ACC112 (cell line): Measurements from ENCODE around the gene CCDC88B.
A peak's percentile ranks its signal among the peaks of the same experiment; 100 is the strongest.
"Not testable (repeated sequence)": the region's sequence is repeated elsewhere in the genome, so short reads cannot be mapped to it uniquely, and the experiment has no call there.

Source experiments
- H2AFZ ChIP-seq: fragments of 200-600 bp; sonication (generic); one replicate; pipeline ENCODE4 v1.6.0; 2017; ENCODE audit warnings: antibody characterized with exemption, low read length; ENCODE audit not compliant: unreplicated experiment
- H3K27ac ChIP-seq: fragments of 200-600 bp; sonication (generic); 2 replicates; pipeline ENCODE4 v1.5.1; 2014; ENCODE audit warnings: low read depth, mild to moderate bottlenecking, antibody characterized with exemption, low read length, moderate library complexity
- H3K27me3 ChIP-seq: fragments of 200-600 bp; sonication (generic); 2 replicates; pipeline ENCODE4 v1.6.1; 2014; ENCODE audit warnings: mild to moderate bottlenecking, antibody characterized with exemption, low read length, moderate library complexity, mixed read lengths; ENCODE audit not compliant: insufficient read depth
- H3K36me3 ChIP-seq: fragments of 200-600 bp; sonication (generic); 2 replicates; pipeline ENCODE4 v1.6.1; 2016; ENCODE audit warnings: mild to moderate bottlenecking, antibody characterized with exemption, low read length, moderate library complexity, mixed read lengths; ENCODE audit not compliant: insufficient read depth
- H3K4me1 ChIP-seq: fragments of 200-600 bp; sonication (generic); one replicate; pipeline ENCODE4 v1.6.1; 2016; ENCODE audit warnings: low read length, mixed read lengths; ENCODE audit not compliant: insufficient read depth, unreplicated experiment, control insufficient read depth
- H3K4me3 ChIP-seq: fragments of 200-600 bp; sonication (generic); 2 replicates; pipeline ENCODE4 v1.5.1; 2014; ENCODE audit warnings: mild to moderate bottlenecking, low read depth, low read length
- H3K79me2 ChIP-seq: fragments of 200-600 bp; sonication (generic); one replicate; pipeline ENCODE4 v1.6.0; 2016; ENCODE audit warnings: low read length; ENCODE audit not compliant: control insufficient read depth, unreplicated experiment, insufficient read depth

Gene CCDC88B

GRCh38 chr11:64305691-64306562 is 34.1 kb upstream of the CCDC88B start:
- Histone ChIP-seq H3K4me1 (peaks cover 14% of the 10 kb centered on the region), H3K27ac (no peak overlapping the region), H3K79me2 (peaks cover 10% of the 10 kb centered on the region), H2AFZ (peak overlapping the region; percentile 48), H3K36me3 (no peaks in the 10 kb centered on the region), H3K27me3 (no peaks in the 10 kb centered on the region), H3K4me3 (peak overlapping the region; percentile 94)

- peaks cover 14% of the 10 kb centered on the region for H3K4me1 ChIP-seq
- H2AFZ ChIP-seq: peak overlapping the region; percentile 48
These were observed 33.5 kb upstream of the CCDC88B start for GRCh38 chr11:64306563-64306875.

GRCh38 chr11:64306876-64307622 is 33.0 kb upstream of the CCDC88B start:
- H2AFZ ChIP-seq: no peak overlapping the region
- no peaks in the 10 kb centered on the region for H3K27me3 ChIP-seq
- H3K36me3 ChIP-seq: no peaks in the 10 kb centered on the region
- peak overlapping the region; percentile 94 for H3K4me3 ChIP-seq
- peaks cover 14% of the 10 kb centered on the region for H3K4me1 ChIP-seq
- H3K27ac ChIP-seq: no peak overlapping the region
- peaks cover 10% of the 10 kb centered on the region for H3K79me2 ChIP-seq

More at GRCh38 chr11:64306563-64306875, 33.5 kb upstream of the CCDC88B start:
- Histone ChIP-seq H3K79me2 (peaks cover 10% of the 10 kb centered on the region), H3K36me3 (no peaks in the 10 kb centered on the region), H3K27ac (no peak overlapping the region), H3K4me3 (peak overlapping the region; percentile 94), H3K27me3 (no peaks in the 10 kb centered on the region)

- not testable (repeated sequence) for H3K27ac ChIP-seq, H3K4me3 ChIP-seq, H3K36me3 ChIP-seq, H3K27me3 ChIP-seq, H2AFZ ChIP-seq
- Histone ChIP-seq H3K4me1 (peaks cover 14% of the 10 kb centered on the region), H3K79me2 (peaks cover 10% of the 10 kb centered on the region)
These were observed 32.2 kb upstream of the CCDC88B start for GRCh38 chr11:64307795-64308194.

- Histone ChIP-seq H3K27me3 (no peaks in the 10 kb centered on the region), H3K79me2 (peaks cover 6% of the 10 kb centered on the region), H3K4me3 (no peak overlapping the region), H2AFZ (no peak overlapping the region), H3K27ac (no peak overlapping the region), H3K4me1 (peaks cover 4% of the 10 kb centered on the region), H3K36me3 (no peaks in the 10 kb centered on the region)
These were observed 27.1 kb upstream of the CCDC88B start for GRCh38 chr11:64312947-64313346.

GRCh38 chr11:64313491-64314145 is 26.4 kb upstream of the CCDC88B start:
- Histone ChIP-seq H3K27ac (no peak overlapping the region), H3K36me3 (no peaks in the 10 kb centered on the region), H3K4me1 (peaks cover 4% of the 10 kb centered on the region), H3K4me3 (no peak overlapping the region), H3K27me3 (no peaks in the 10 kb centered on the region), H3K79me2 (peaks cover 6% of the 10 kb centered on the region), H2AFZ (no peak overlapping the region)

GRCh38 chr11:64314146-64314804 is 25.7 kb upstream of the CCDC88B start:
- Histone ChIP-seq H3K79me2 (peaks cover 11% of the 10 kb centered on the region), H2AFZ (no peak overlapping the region), H3K27ac (no peak overlapping the region), H3K27me3 (no peaks in the 10 kb centered on the region), H3K4me3 (no peak overlapping the region), H3K4me1 (peaks cover 8% of the 10 kb centered on the region), H3K36me3 (no peaks in the 10 kb centered on the region)

GRCh38 chr11:64314805-64315561 is 25.0 kb upstream of the CCDC88B start:
- H3K27me3 ChIP-seq: no peaks in the 10 kb centered on the region
- H3K36me3 ChIP-seq: no peaks in the 10 kb centered on the region
- H3K4me3 ChIP-seq: no peak overlapping the region
- peaks cover 18% of the 10 kb centered on the region for H3K79me2 ChIP-seq
- H2AFZ ChIP-seq: no peak overlapping the region
- H3K27ac ChIP-seq: no peak overlapping the region
- peaks cover 15% of the 10 kb centered on the region for H3K4me1 ChIP-seq

GRCh38 chr11:64315667-64316526 is 24.1 kb upstream of the CCDC88B start:
- Histone ChIP-seq H3K79me2 (peaks cover 18% of the 10 kb centered on the region), H3K4me3 (peak overlapping the region; percentile 93), H3K4me1 (peaks cover 15% of the 10 kb centered on the region)
- not testable (repeated sequence) for H3K36me3 ChIP-seq, H3K27ac ChIP-seq, H2AFZ ChIP-seq, H3K27me3 ChIP-seq
